ENCODE measurements around the gene DSP. TPM values are rescaled to one million over a fixed set of nuclear protein-coding genes. Genes with fewer than 3 reads are reported as not detected.

The DSP gene
- total RNA-seq, 2 experiments from 2014 or later = 0.07 to 0.25 TPM

- H3K36me3 Mint-ChIP-seq (ENCODE audit: low read depth) = no peaks in the 10 kb centered on the region
- ChIA-PET CTCF (no interaction called here), POLR2A (no interaction called here)
- H3K4me3 Mint-ChIP-seq = no peak overlapping the region
- TF ChIP-seq CTCF (IDR thresholded peaks at IDR 0.05) = no peak
- no peak for ATAC-seq
- no peak for DNase-seq
- no peak overlapping the region for H3K27ac Mint-ChIP-seq
- intact Hi-C loops (cut with micrococcal nuclease) = no loop called here
- H3K27me3 Mint-ChIP-seq = peaks cover 35% of the 10 kb centered on the region
- H3K4me1 Mint-ChIP-seq (ENCODE audit: low read depth) = no peaks in the 10 kb centered on the region
- H3K9me3 Mint-ChIP-seq = no peaks in the 10 kb centered on the region
Measured at GRCh38 chr6:7550433-7550801, 8.9 kb downstream of the DSP start.

GRCh38 chr6:7554533-7555275 lies 13.2 kb downstream of the DSP start:
- H3K27ac Mint-ChIP-seq = no peak overlapping the region
- H3K9me3 Mint-ChIP-seq = no peaks in the 10 kb centered on the region
- POLR2A ChIA-PET = interaction anchor here (0.6 kb wide), 2 partner anchors 40 to 381 kb away, joined by 3 read pairs; no protein-coding TSS in a partner anchor
- H3K27me3 Mint-ChIP-seq = peaks cover 21% of the 10 kb centered on the region
- H3K36me3 Mint-ChIP-seq (ENCODE audit: low read depth) = no peaks in the 10 kb centered on the region
- intact Hi-C loops (cut with micrococcal nuclease) = no loop called here
- DNase-seq (no peak), ATAC-seq (no peak)
- no peak overlapping the region for H3K4me3 Mint-ChIP-seq
- CTCF ChIA-PET = no interaction called here
- no peak for TF ChIP-seq CTCF (IDR thresholded peaks at IDR 0.05)
- H3K4me1 Mint-ChIP-seq (ENCODE audit: low read depth) = no peaks in the 10 kb centered on the region

- H3K27ac Mint-ChIP-seq = no peak overlapping the region
- no peaks in the 10 kb centered on the region for H3K36me3 Mint-ChIP-seq (ENCODE audit: low read depth)
- H3K4me1 Mint-ChIP-seq (ENCODE audit: low read depth) = no peaks in the 10 kb centered on the region
- H3K9me3 Mint-ChIP-seq = no peaks in the 10 kb centered on the region
- peaks cover 23% of the 10 kb centered on the region for H3K27me3 Mint-ChIP-seq
- TF ChIP-seq CTCF (IDR thresholded peaks at IDR 0.05) = no peak
- ATAC-seq (no peak), DNase-seq (no peak)
- intact Hi-C loops (cut with micrococcal nuclease) = no loop called here
- CTCF ChIA-PET = no interaction called here
- POLR2A ChIA-PET = no interaction called here
- H3K4me3 Mint-ChIP-seq = no peak overlapping the region
Measured at GRCh38 chr6:7555671-7556070, 14.2 kb downstream of the DSP start.

- peaks cover 27% of the 10 kb centered on the region for H3K27me3 Mint-ChIP-seq
- no peak for ATAC-seq
- TF ChIP-seq CTCF (IDR thresholded peaks at IDR 0.05) = no peak
- H3K4me1 Mint-ChIP-seq (ENCODE audit: low read depth) = no peaks in the 10 kb centered on the region
- no peak overlapping the region for H3K4me3 Mint-ChIP-seq
- intact Hi-C loops (cut with micrococcal nuclease) = no loop called here
- ChIA-PET CTCF (no interaction called here), POLR2A (interaction anchor here (0.5 kb wide), 1 partner anchor 40 kb away, joined by 3 read pairs; no protein-coding TSS in a partner anchor)
- no peaks in the 10 kb centered on the region for H3K36me3 Mint-ChIP-seq (ENCODE audit: low read depth)
- H3K9me3 Mint-ChIP-seq = no peaks in the 10 kb centered on the region
- DNase-seq = no peak
- no peak overlapping the region for H3K27ac Mint-ChIP-seq
Measured at GRCh38 chr6:7556394-7557106, 15.1 kb downstream of the DSP start.

GRCh38 chr6:7557652-7558051 lies 16.2 kb downstream of the DSP start:
- Mint-ChIP-seq H3K9me3 (no peaks in the 10 kb centered on the region), H3K27me3 (peaks cover 27% of the 10 kb centered on the region), H3K27ac (no peak overlapping the region), H3K4me3 (no peak overlapping the region), H3K36me3 (ENCODE audit: low read depth) (no peaks in the 10 kb centered on the region), H3K4me1 (ENCODE audit: low read depth) (no peaks in the 10 kb centered on the region)
- no peak for ATAC-seq
- TF ChIP-seq CTCF (IDR thresholded peaks at IDR 0.05) = no peak
- DNase-seq = no peak
- ChIA-PET CTCF (no interaction called here), POLR2A (no interaction called here)
- intact Hi-C loops (cut with micrococcal nuclease) = no loop called here

Measured in activated CD8-positive, alpha-beta T cell treated with anti-CD3 and anti-CD28 coated beads for 36 hours (primary cell).